HEK293 (cell line): ENCODE data around the gene SNUPN.

Experiments
- CTCF ChIA-PET: fragments of 350-600 bp; formaldehyde crosslinking; extraction: SDS; loops from one replicate; lab custom pipeline; 2021; ENCODE audit warnings: antibody characterized with exemption; lab: Yijun Ruan, JAX
- POLR2A ChIA-PET: fragments of 300-600 bp; formaldehyde crosslinking; extraction: SDS; loops from one replicate; lab custom pipeline; 2020; ENCODE audit warnings: antibody characterized with exemption, inconsistent platforms; lab: Yijun Ruan, JAX
- H3K27ac ChIP-seq: fragments of 200-500 bp; sonication (Bioruptor generic); 2 replicates; pipeline ENCODE4 v1.5.1; 2014; ENCODE audit warnings: low read depth, low read length, control low read depth, inconsistent platforms; ENCODE audit errors: extremely low read depth
- H3K36me3 ChIP-seq, 2 experiments: fragments of 200-500 bp in 1 of 2; sonication (Bioruptor generic) in 1 of 2; 1 replicate in 1 of 2; 2 replicates in 1 of 2; pipeline ENCODE4 v1.5.1; 2014 to 2017; ENCODE audit warnings: inconsistent platforms in 2 of 2, low read length in 2 of 2; ENCODE audit not compliant: control insufficient read depth in 2 of 2, insufficient read depth in 1 of 2
- H3K4me1 ChIP-seq: fragments of 200-500 bp; sonication (Bioruptor generic); 2 replicates; pipeline ENCODE4 v1.5.1; 2014; ENCODE audit warnings: mild to moderate bottlenecking, low read length, inconsistent platforms; ENCODE audit not compliant: control insufficient read depth, insufficient read depth
- H3K4me3 ChIP-seq: 2 replicates; pipeline ENCODE4 v1.5.1; 2011; ENCODE audit warnings: low read depth, mild to moderate bottlenecking, control low read depth, low read length, moderate library complexity
- H3K9me3 ChIP-seq: fragments of 200-500 bp; sonication (Bioruptor generic); 2 replicates; pipeline ENCODE4 v1.5.1; 2014; ENCODE audit warnings: low read depth, low read length, inconsistent platforms; ENCODE audit not compliant: control insufficient read depth, insufficient read depth
- FEZF1 ChIP-seq: fragments of 450-650 bp; formaldehyde crosslinking; IDR thresholded peaks from 2 replicates; pipeline ENCODE4 v1.5.1; 2016; ENCODE audit warnings: missing biosample characterization, missing genetic modification characterization
- GFI1B ChIP-seq: fragments of 450-650 bp; formaldehyde crosslinking; IDR thresholded peaks from 2 replicates; pipeline ENCODE4 v1.5.1; 2016; ENCODE audit warnings: missing biosample characterization, missing genetic modification characterization
- HOXD13 ChIP-seq: sonication (generic); formaldehyde crosslinking; IDR thresholded peaks from 2 replicates; pipeline ENCODE4 v1.8.0; 2022; ENCODE audit warnings: missing genetic modification reagents, borderline replicate concordance
- SCRT2 ChIP-seq: fragments of 450-650 bp; formaldehyde crosslinking; IDR thresholded peaks from 2 replicates; pipeline ENCODE4 v1.5.1; 2016; ENCODE audit warnings: missing biosample characterization, missing genetic modification characterization
- SP2 ChIP-seq: fragments of 450-650 bp; formaldehyde crosslinking; IDR thresholded peaks from 2 replicates; pipeline ENCODE4 v1.5.1; 2016; ENCODE audit warnings: missing biosample characterization, missing genetic modification characterization
- SP7 ChIP-seq: fragments of 450-650 bp; formaldehyde crosslinking; IDR thresholded peaks from 2 replicates; pipeline ENCODE4 v1.5.1; 2016; ENCODE audit warnings: missing biosample characterization, missing genetic modification characterization
- TCF7L2 ChIP-seq: IDR thresholded peaks from 2 replicates; pipeline ENCODE4 v1.6.1; 2011; ENCODE audit warnings: low read depth, mild to moderate bottlenecking, inconsistent platforms, low read length, moderate library complexity, borderline replicate concordance
- ZBTB17 ChIP-seq: fragments of 450-650 bp; formaldehyde crosslinking; IDR thresholded peaks from 2 replicates; pipeline ENCODE4 v1.5.1; 2016; ENCODE audit warnings: missing biosample characterization, missing genetic modification characterization
- ZNF175 ChIP-seq: fragments of 450-650 bp; formaldehyde crosslinking; IDR thresholded peaks from 2 replicates; pipeline ENCODE4 v1.5.1; 2016; ENCODE audit warnings: missing biosample characterization, missing genetic modification characterization
- ZNF23 ChIP-seq: fragments of 450-650 bp; formaldehyde crosslinking; IDR thresholded peaks from 2 replicates; pipeline ENCODE4 v1.5.1; 2016; ENCODE audit warnings: missing biosample characterization, missing genetic modification characterization, borderline replicate concordance
- ZNF324 ChIP-seq: fragments of 450-650 bp; formaldehyde crosslinking; IDR thresholded peaks from 2 replicates; pipeline ENCODE4 v1.5.1; 2016; ENCODE audit warnings: missing biosample characterization, missing genetic modification characterization
- ZNF335 ChIP-seq: fragments of 450-650 bp; formaldehyde crosslinking; conservative IDR thresholded peaks from 2 replicates; pipeline ENCODE4 v1.5.1; 2016; ENCODE audit warnings: missing biosample characterization, missing genetic modification characterization
- ZNF341 ChIP-seq: fragments of 450-650 bp; formaldehyde crosslinking; IDR thresholded peaks from 2 replicates; pipeline ENCODE4; 2016; ENCODE audit warnings: low read depth, missing biosample characterization, missing genetic modification characterization
- ZNF600 ChIP-seq: fragments of 450-650 bp; formaldehyde crosslinking; IDR thresholded peaks from 2 replicates; pipeline ENCODE4 v1.5.1; 2016; ENCODE audit warnings: missing biosample characterization, missing genetic modification characterization
- ZNF626 ChIP-seq: fragments of 450-650 bp; sonication (Bioruptor Pico); formaldehyde crosslinking; IDR thresholded peaks from 2 replicates; pipeline ENCODE4 v1.5.1; 2018; ENCODE audit warnings: missing biosample characterization, missing genetic modification characterization, inconsistent platforms
- ZNF76 ChIP-seq: fragments of 450-650 bp; formaldehyde crosslinking; IDR thresholded peaks from 2 replicates; pipeline ENCODE4; 2016; ENCODE audit warnings: low read depth, missing biosample characterization, missing genetic modification characterization, borderline replicate concordance
- ZNF776 ChIP-seq: fragments of 450-650 bp; formaldehyde crosslinking; IDR thresholded peaks from 2 replicates; pipeline ENCODE4 v1.5.0; 2017; ENCODE audit warnings: missing biosample characterization, missing genetic modification characterization, borderline replicate concordance
- ZSCAN23 ChIP-seq: fragments of 450-650 bp; formaldehyde crosslinking; IDR thresholded peaks from 2 replicates; pipeline ENCODE4 v1.5.1; 2016; ENCODE audit warnings: missing biosample characterization, missing genetic modification characterization
- TF ChIP-seq, protein P1 (sequence below): fragments of 450-650 bp; formaldehyde crosslinking; IDR thresholded peaks from 2 replicates; pipeline ENCODE4 v1.5.1; 2017; ENCODE audit warnings: missing biosample characterization, missing genetic modification characterization
- TF ChIP-seq, protein P2 (sequence below): fragments of 450-650 bp; formaldehyde crosslinking; IDR thresholded peaks from 2 replicates; pipeline ENCODE4 v1.5.1; 2016; ENCODE audit warnings: missing biosample characterization, missing genetic modification characterization
- TF ChIP-seq, protein P3 (sequence below): fragments of 450-650 bp; formaldehyde crosslinking; IDR thresholded peaks from 2 replicates; pipeline ENCODE4 v1.5.1; 2016; ENCODE audit warnings: missing biosample characterization, missing genetic modification characterization, low read depth

SNUPN gene

DNA sequence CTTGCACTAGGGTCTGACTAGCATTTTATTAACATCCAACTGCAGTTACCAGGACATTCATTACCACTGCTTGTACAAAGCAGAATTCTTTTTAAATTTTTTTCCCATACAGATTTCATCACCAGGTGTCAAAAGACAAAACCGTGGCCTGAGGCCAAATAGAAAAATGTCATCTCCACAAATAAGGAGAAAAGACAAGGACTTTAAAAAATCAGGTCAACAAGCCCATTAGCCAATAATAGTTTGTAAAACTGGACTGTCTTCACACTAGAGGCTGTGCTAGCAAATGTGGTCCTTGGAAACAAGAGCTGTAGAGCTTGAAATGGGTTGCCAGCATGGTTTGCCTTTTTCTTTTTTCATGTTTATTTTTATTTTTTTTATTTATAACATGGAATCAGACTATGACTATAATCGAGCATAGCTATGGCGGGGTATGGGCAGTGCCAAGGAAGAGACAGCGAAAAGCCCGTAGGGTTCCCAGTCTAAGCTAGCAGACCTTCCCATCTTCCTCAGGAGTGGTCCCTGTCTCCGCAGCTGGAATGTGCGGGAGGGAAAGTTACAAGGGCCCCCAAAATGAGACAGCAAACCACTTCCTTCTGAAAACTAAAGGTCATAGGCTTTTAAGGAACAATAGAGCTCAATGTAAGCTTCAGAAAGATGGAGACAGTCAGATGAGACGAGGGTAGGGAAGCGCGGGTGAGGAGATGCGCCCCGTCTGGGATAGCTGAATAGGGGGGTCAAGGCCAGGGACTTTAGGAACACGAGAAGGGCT is 47.9 kb downstream of the SNUPN start:
- H3K4me3 ChIP-seq, result peak overlapping the region; percentile 84
- TF ChIP-seq, protein P1, sequence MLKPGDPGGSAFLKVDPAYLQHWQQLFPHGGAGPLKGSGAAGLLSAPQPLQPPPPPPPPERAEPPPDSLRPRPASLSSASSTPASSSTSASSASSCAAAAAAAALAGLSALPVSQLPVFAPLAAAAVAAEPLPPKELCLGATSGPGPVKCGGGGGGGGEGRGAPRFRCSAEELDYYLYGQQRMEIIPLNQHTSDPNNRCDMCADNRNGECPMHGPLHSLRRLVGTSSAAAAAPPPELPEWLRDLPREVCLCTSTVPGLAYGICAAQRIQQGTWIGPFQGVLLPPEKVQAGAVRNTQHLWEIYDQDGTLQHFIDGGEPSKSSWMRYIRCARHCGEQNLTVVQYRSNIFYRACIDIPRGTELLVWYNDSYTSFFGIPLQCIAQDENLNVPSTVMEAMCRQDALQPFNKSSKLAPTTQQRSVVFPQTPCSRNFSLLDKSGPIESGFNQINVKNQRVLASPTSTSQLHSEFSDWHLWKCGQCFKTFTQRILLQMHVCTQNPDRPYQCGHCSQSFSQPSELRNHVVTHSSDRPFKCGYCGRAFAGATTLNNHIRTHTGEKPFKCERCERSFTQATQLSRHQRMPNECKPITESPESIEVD (tag by site-specific recombination), result peak; percentile 37; the same call in 1 of the 2 replicates
- TF ChIP-seq SP2 (tag by site-specific recombination) (no peak), ZNF341 (peak; percentile 7; the same call in 1 of the 2 replicates), ZBTB17 (peak; percentile 44; the same call in 1 of the 2 replicates), SCRT2 (tag by site-specific recombination) (peak; percentile 4; the same call in 1 of the 2 replicates), FEZF1 (tag by site-specific recombination) (0 out of 2 replicates have a peak, but pooled peaks have one; percentile 5), GFI1B (tag by site-specific recombination) (no peak), ZNF335 (tag by site-specific recombination) (peak; percentile 83), ZNF600 (tag by site-specific recombination) (peak; percentile 56; the same call in 1 of the 2 replicates), ZNF324 (tag by site-specific recombination) (no peak), ZNF175 (tag by site-specific recombination) (no peak), ZNF23 (no peak), SP7 (tag by site-specific recombination) (no peak), TCF7L2 (no peak), ZNF626 (tag by site-specific recombination) (no peak), ZNF776 (tag by site-specific recombination) (no peak), HOXD13 (no peak), ZNF76 (tag by site-specific recombination) (peak; percentile 62; the same call in 1 of the 2 replicates), ZSCAN23 (tag by site-specific recombination) (no peak)
- TF ChIP-seq, protein P2, sequence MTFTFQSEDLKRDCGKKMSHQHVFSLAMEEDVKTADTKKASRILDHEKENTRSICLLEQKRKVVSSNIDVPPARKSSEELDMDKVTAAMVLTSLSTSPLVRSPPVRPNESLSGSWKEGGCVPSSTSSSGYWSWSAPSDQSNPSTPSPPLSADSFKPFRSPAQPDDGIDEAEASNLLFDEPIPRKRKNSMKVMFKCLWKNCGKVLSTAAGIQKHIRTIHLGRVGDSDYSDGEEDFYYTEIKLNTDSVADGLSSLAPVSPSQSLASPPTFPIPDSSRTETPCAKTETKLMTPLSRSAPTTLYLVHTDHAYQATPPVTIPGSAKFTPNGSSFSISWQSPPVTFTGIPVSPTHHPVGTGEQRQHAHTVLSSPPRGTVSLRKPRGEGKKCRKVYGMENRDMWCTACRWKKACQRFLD (tag by site-specific recombination), result no peak
- TF ChIP-seq, protein P3, sequence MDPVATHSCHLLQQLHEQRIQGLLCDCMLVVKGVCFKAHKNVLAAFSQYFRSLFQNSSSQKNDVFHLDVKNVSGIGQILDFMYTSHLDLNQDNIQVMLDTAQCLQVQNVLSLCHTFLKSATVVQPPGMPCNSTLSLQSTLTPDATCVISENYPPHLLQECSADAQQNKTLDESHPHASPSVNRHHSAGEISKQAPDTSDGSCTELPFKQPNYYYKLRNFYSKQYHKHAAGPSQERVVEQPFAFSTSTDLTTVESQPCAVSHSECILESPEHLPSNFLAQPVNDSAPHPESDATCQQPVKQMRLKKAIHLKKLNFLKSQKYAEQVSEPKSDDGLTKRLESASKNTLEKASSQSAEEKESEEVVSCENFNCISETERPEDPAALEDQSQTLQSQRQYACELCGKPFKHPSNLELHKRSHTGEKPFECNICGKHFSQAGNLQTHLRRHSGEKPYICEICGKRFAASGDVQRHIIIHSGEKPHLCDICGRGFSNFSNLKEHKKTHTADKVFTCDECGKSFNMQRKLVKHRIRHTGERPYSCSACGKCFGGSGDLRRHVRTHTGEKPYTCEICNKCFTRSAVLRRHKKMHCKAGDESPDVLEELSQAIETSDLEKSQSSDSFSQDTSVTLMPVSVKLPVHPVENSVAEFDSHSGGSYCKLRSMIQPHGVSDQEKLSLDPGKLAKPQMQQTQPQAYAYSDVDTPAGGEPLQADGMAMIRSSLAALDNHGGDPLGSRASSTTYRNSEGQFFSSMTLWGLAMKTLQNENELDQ (tag by site-specific recombination), result no peak
- ChIA-PET CTCF (interaction anchor here (0.5 to 1.4 kb wide), 6 partner anchors 30 to 327 kb away, joined by 3 to 5 read pairs (median 4); no protein-coding TSS in a partner anchor), POLR2A (interaction anchor here (0.6 to 5.5 kb wide), 6 partner anchors 8 to 209 kb away, joined by 3 to 70 read pairs (median 7); partner anchors contain the start of genes IMP3, MAN2C1, SIN3A and SNUPN)
- H3K4me1 ChIP-seq, result peaks cover 22% of the 10 kb centered on the region
- no peaks in the 10 kb centered on the region; a peak in 1 of 3 replicates for H3K36me3 ChIP-seq
- H3K27ac ChIP-seq, result peak overlapping the region; percentile 96
- H3K9me3 ChIP-seq, result no peaks in the 10 kb centered on the region
